HG03175 (cell line): ENCODE data around the gene POLN.

ENCODE experiments used
- ATAC-seq: cut with Tn5 transposase; IDR thresholded peaks from one replicate; pipeline ENCODE4 v1.9.1; 2021; ENCODE audit warnings: mild to moderate bottlenecking, moderate library complexity; ENCODE audit not compliant: unreplicated experiment

Gene POLN

GRCh38 chr4:2264481-2265041, 22.6 kb upstream of the POLN start:
- ATAC-seq: no peak

- no peak for ATAC-seq
Measured at GRCh38 chr4:2263926-2264321, 22.0 kb upstream of the POLN start.

- ATAC-seq: no peak
Measured at GRCh38 chr4:2262944-2263250, 21.0 kb upstream of the POLN start.

GRCh38 chr4:2262145-2262943, 20.4 kb upstream of the POLN start:
- ATAC-seq: peak; percentile 91

- ATAC-seq: peak; percentile 2
Measured at GRCh38 chr4:2261853-2262144, 19.9 kb upstream of the POLN start, which contains the start of gene MXD4. MXD4 (minus strand) TSS chr4:2262109; CDS start chr4:2261980, 129 bp downstream.

GRCh38 chr4:2261110-2261852, 19.4 kb upstream of the POLN start:
- ATAC-seq: peak; percentile 27

- ATAC-seq: no peak
Measured at GRCh38 chr4:2260344-2261109, 18.6 kb upstream of the POLN start.

- no peak for ATAC-seq
Measured at GRCh38 chr4:2259541-2260343, 17.8 kb upstream of the POLN start.

GRCh38 chr4:2259036-2259540, 17.2 kb upstream of the POLN start:
- ATAC-seq: no peak

- ATAC-seq: no peak
Measured at GRCh38 chr4:2258091-2259035, 16.4 kb upstream of the POLN start.

- ATAC-seq: no peak
Measured at GRCh38 chr4:2257361-2258081, 15.6 kb upstream of the POLN start.

GRCh38 chr4:2256781-2257191, 14.9 kb upstream of the POLN start:
- no peak for ATAC-seq

- no peak for ATAC-seq
Measured at GRCh38 chr4:2256156-2256731, 14.3 kb upstream of the POLN start.

- ATAC-seq: no peak
Measured at GRCh38 chr4:2255501-2256155, 13.7 kb upstream of the POLN start.

GRCh38 chr4:2254665-2255500, 13.0 kb upstream of the POLN start:
- ATAC-seq: no peak

- ATAC-seq: no peak
Measured at GRCh38 chr4:2253160-2254084, 11.5 kb upstream of the POLN start.
